Hepatocyte (in vitro differentiated cells): ENCODE measurements around the gene EPC2. TPM values are rescaled to one million over a fixed set of nuclear protein-coding genes. Genes with fewer than 3 reads are reported as not detected.

Experiments used
- DNase-seq: peaks from one replicate; pipeline ENCODE4 v3.0.0-alpha.2; 2016; ENCODE audit warnings: low spot score
- H2AFZ ChIP-seq: fragments of 200-600 bp; sonication (generic); 2 replicates; pipeline ENCODE4 v1.6.0; 2016; ENCODE audit warnings: antibody characterized with exemption, mild to moderate bottlenecking
- H3K27ac ChIP-seq: fragments of 200-600 bp; sonication (generic); 2 replicates; pipeline ENCODE4 v1.5.1; 2016; ENCODE audit warnings: mild to moderate bottlenecking
- H3K27me3 ChIP-seq: fragments of 200-600 bp; sonication (generic); 2 replicates; pipeline ENCODE4 v1.6.1; 2016
- H3K36me3 ChIP-seq: fragments of 200-600 bp; sonication (generic); replicated peaks from 2 replicates; pipeline ENCODE4 v1.5.1; 2016; ENCODE audit warnings: low read depth; ENCODE audit not compliant: insufficient read depth
- H3K4me1 ChIP-seq: fragments of 200-600 bp; sonication (generic); 2 replicates; pipeline ENCODE4 v1.5.1; 2016; ENCODE audit warnings: mild to moderate bottlenecking, moderate library complexity; ENCODE audit not compliant: insufficient read depth
- H3K4me2 ChIP-seq: fragments of 200-600 bp; sonication (generic); 2 replicates; pipeline ENCODE4 v1.6.0; 2016
- H3K4me3 ChIP-seq: fragments of 200-600 bp; sonication (generic); 2 replicates; pipeline ENCODE4 v1.5.1; 2016; ENCODE audit warnings: mild to moderate bottlenecking
- H3K79me2 ChIP-seq: fragments of 200-600 bp; sonication (generic); 2 replicates; pipeline ENCODE4 v1.6.0; 2017; ENCODE audit warnings: mild to moderate bottlenecking
- H3K9me2 ChIP-seq: fragments of 200-600 bp; sonication (generic); replicated peaks from 2 replicates; pipeline ENCODE4 v1.6.0; 2017; ENCODE audit warnings: mild to moderate bottlenecking; ENCODE audit not compliant: insufficient read depth
- H3K9me3 ChIP-seq: fragments of 200-600 bp; sonication (generic); 2 replicates; pipeline ENCODE4 v1.5.1; 2016; ENCODE audit warnings: low read depth, mild to moderate bottlenecking
- H4K20me1 ChIP-seq: fragments of 200-600 bp; sonication (generic); 2 replicates; pipeline ENCODE4 v1.6.0; 2016; ENCODE audit warnings: mild to moderate bottlenecking; ENCODE audit not compliant: insufficient read depth, poor library complexity, severe bottlenecking
- EZH2 ChIP-seq: fragments of 200-600 bp; sonication (generic); IDR thresholded peaks from 2 replicates; pipeline ENCODE4 v1.6.1; 2016; ENCODE audit warnings: antibody characterized with exemption, mild to moderate bottlenecking, borderline replicate concordance
- EZH2phosphoT487 ChIP-seq: fragments of 200-600 bp; sonication (generic); IDR thresholded peaks from one replicate; pipeline ENCODE4 v1.6.1; 2018; ENCODE audit warnings: antibody characterized with exemption, mild to moderate bottlenecking, low read depth, moderate library complexity; ENCODE audit not compliant: unreplicated experiment, severe bottlenecking
- WGBS: methylation state at CpG from one replicate; pipeline ENCODE4 v1.1.6; 2016; ENCODE audit warnings: low lambda C conversion rate; ENCODE audit errors: missing lambda C conversion rate; 5-methylcytosine and 5-hydroxymethylcytosine counted together
- polyA plus RNA-seq: library from polyadenylated mRNA; unstranded; fragments of >200 nt; fragmentation: Nextera tagmentation; extraction: Ambion mirVana; gene quantifications from 2 replicates; pipeline ENCODE4 v1.2.1, GENCODE V29; 2016
- small RNA-seq: library from RNA; depleted of rRNA; stranded (forward); fragments of <200 nt; gene quantifications from one replicate; pipeline ENCODE3, GENCODE V24; 2014
- total RNA-seq: library from RNA; depleted of rRNA; stranded (reverse); fragments of >200 nt; gene quantifications from 2 replicates; pipeline ENCODE4 v1.2.3, GENCODE V29; 2014
- TF ChIP-seq, protein P1 (sequence below): fragments of 200-600 bp; sonication (generic); IDR thresholded peaks from 2 replicates; pipeline ENCODE4 v1.5.1; 2016; ENCODE audit warnings: antibody characterized with exemption, mild to moderate bottlenecking; ENCODE audit not compliant: poor library complexity

Gene EPC2
- total and polyA plus RNA-seq, 2 experiments from 2014 or later: 2.6 to 37.8 TPM

DNA sequence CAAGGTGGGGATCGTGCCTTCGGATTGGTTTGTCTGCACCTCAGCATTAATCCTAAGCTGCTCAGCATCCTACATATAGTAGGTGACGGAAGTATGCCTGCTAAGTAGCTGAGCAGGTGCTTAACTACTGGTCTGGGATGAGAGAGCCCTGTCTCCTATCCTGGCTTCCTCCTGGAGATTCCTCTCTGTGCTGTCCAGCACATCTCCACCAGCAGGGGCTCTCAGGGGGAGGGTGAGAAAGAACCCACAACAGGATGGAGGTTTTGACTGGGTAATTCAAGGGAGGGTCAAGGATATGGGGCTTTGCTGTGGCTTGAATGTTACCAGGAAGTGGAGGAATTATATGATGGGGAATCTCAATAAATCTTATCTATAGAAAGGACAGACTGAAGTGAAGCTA, 185.1 kb downstream of the EPC2 start:
- Histone ChIP-seq H3K4me2 (no peak overlapping the region), H3K36me3 (no peaks in the 10 kb centered on the region), H3K79me2 (no peaks in the 10 kb centered on the region), H3K9me3 (no peaks in the 10 kb centered on the region), H3K4me3 (no peak overlapping the region), H4K20me1 (no peaks in the 10 kb centered on the region), H3K27ac (no peak overlapping the region), H3K27me3 (no peaks in the 10 kb centered on the region), H3K9me2 (no peaks in the 10 kb centered on the region), H3K4me1 (no peaks in the 10 kb centered on the region), H2AFZ (no peak overlapping the region)
- TF ChIP-seq, protein P1, sequence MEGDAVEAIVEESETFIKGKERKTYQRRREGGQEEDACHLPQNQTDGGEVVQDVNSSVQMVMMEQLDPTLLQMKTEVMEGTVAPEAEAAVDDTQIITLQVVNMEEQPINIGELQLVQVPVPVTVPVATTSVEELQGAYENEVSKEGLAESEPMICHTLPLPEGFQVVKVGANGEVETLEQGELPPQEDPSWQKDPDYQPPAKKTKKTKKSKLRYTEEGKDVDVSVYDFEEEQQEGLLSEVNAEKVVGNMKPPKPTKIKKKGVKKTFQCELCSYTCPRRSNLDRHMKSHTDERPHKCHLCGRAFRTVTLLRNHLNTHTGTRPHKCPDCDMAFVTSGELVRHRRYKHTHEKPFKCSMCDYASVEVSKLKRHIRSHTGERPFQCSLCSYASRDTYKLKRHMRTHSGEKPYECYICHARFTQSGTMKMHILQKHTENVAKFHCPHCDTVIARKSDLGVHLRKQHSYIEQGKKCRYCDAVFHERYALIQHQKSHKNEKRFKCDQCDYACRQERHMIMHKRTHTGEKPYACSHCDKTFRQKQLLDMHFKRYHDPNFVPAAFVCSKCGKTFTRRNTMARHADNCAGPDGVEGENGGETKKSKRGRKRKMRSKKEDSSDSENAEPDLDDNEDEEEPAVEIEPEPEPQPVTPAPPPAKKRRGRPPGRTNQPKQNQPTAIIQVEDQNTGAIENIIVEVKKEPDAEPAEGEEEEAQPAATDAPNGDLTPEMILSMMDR: no peak
- no peak for TF ChIP-seq EZH2
- TF ChIP-seq EZH2phosphoT487: no peak
- 68% methylated on average over 3 of the region's 3 CpGs for WGBS
- no peak for DNase-seq

DNA sequence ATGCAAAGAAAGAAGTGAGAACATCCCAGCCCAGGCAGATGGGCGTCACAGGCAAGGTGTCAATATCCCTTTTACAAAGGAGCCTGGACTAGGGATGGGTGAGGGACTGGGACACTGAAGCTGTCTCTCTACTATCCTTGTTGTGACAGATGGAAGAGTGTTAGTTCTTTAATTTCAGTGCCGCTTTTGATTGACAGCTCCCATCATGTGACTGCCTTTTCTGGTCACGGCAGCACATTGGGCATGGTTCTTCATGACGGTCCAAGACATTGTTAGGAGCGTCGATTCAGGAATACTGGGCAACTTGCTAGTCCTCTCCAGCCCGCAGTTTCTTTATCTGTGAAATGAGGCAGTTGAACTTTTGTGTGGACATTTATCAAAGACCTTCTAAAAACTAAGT, 188.1 kb downstream of the EPC2 start:
- TF ChIP-seq EZH2: no peak
- TF ChIP-seq, protein P1: no peak
- TF ChIP-seq EZH2phosphoT487: no peak

More for the DNA sequence above, 188.1 kb downstream of the EPC2 start:
- no peak overlapping the region for H3K4me2 ChIP-seq
- no peak for DNase-seq
- no peaks in the 10 kb centered on the region for H3K4me1 ChIP-seq
- no peak overlapping the region for H3K4me3 ChIP-seq
- H3K9me2 ChIP-seq: no peaks in the 10 kb centered on the region
- H3K27ac ChIP-seq: no peak overlapping the region
- WGBS: 96% methylated on average over 7 of the region's 7 CpGs
- H4K20me1 ChIP-seq: no peaks in the 10 kb centered on the region
- H2AFZ ChIP-seq: no peak overlapping the region
- H3K36me3 ChIP-seq: no peaks in the 10 kb centered on the region
- no peaks in the 10 kb centered on the region for H3K27me3 ChIP-seq
- H3K79me2 ChIP-seq: no peaks in the 10 kb centered on the region
- no peaks in the 10 kb centered on the region for H3K9me3 ChIP-seq

Small RNA genes within 50 kb of the gene (small RNA-seq; reads per million reads assigned to genes)
- gene RNU2-9P (not detected), gene RPS29P8 (not detected)

Other genes starting within 250 kb of the EPC2 start
- 3.6 and 5.4 TPM in 2 replicates for gene KIF5C, start 230.5 kb downstream of the EPC2 start, total RNA-seq
- 2.1 and 3.2 TPM in 2 replicates for gene KIF5C, start 230.5 kb downstream of the EPC2 start, polyA plus RNA-seq